Natural killer cell treated with Interleukin-12 subunit alpha and Interleukin-12 subunit beta and Interleukin-15 and Interleukin-18, amount 100 ng/mL, for 72 hours (primary cell): Measurements from ENCODE around the gene TLDC2. TPM values are rescaled to one million over a fixed set of nuclear protein-coding genes. Genes with fewer than 3 reads are reported as not detected.
"Not testable (repeated sequence)": the region's sequence is repeated elsewhere in the genome, so short reads cannot be mapped to it uniquely, and the experiment has no call there.

Experiments
- ATAC-seq, 2 donors: fragments of 150-1000 bp; cut with Tn5 transposase in 1 of 2; sonication (Bioruptor Pico), chemical (Tn5 transposase) in 1 of 2; 2 replicates each; pipeline ENCODE4 v1.10.0; 2021
- DNase-seq: peaks from one replicate; pipeline ENCODE4 v3.0.0; 2022; ENCODE audit warnings: low spot score
- H3K27ac Mint-ChIP-seq, 2 donors: 1 replicate in 1 of 2; 2 replicates in 1 of 2; pipeline ENCODE4 v1.8.0; 2022; ENCODE audit warnings: mixed read lengths in 2 of 2, mild to moderate bottlenecking in 1 of 2, moderate library complexity in 1 of 2
- H3K27me3 Mint-ChIP-seq, 2 donors: 1 replicate in 1 of 2; 2 replicates in 1 of 2; pipeline ENCODE4 v1.8.0; 2022; ENCODE audit warnings: mixed read lengths in 2 of 2
- H3K36me3 Mint-ChIP-seq: one replicate; pipeline ENCODE4 v1.8.0; 2022; ENCODE audit warnings: mixed read lengths
- H3K4me1 Mint-ChIP-seq, 2 donors: 1 replicate in 1 of 2; 2 replicates in 1 of 2; pipeline ENCODE4 v1.8.0; 2022; ENCODE audit warnings: low read depth in 2 of 2, mixed read lengths in 2 of 2, mild to moderate bottlenecking in 1 of 2
- H3K4me3 Mint-ChIP-seq: one replicate; pipeline ENCODE4 v1.8.0; 2022; ENCODE audit warnings: mixed read lengths
- H3K9me3 Mint-ChIP-seq: 2 replicates; pipeline ENCODE4 v1.8.0; 2022; ENCODE audit warnings: mixed read lengths
- total RNA-seq, 2 donors: library from RNA; stranded (reverse); gene quantifications; one replicate each; pipeline ENCODE4 v1.2.3, GENCODE V29; 2022

The TLDC2 gene
- total RNA-seq, 2 donors from 2014 or later, result 0.39 TPM; not detected in 1

DNA sequence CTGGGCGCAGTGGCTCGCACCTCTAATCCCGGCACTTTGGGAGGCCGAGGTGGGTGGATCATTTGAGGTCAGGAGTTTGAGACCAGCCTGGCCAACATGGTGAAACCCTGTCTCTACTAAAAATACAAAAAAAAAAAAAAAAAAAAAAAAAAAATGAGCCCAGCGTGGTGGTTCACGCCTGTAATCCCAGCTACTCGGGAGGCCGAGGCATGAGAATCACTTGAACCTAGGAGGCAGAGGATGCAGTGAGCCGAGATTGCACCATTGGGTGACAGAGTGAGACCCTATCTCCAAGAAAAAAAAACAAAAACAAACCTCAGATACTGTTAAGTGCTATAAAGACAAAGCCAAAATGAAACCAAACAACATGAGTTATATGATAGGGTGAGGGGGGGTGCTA, 34.9 kb upstream of the TLDC2 start:
- DNase-seq, H3K9me3 Mint-ChIP-seq, H3K27me3 Mint-ChIP-seq, ATAC-seq, H3K36me3 Mint-ChIP-seq: not testable (repeated sequence)
- Mint-ChIP-seq H3K27ac (peak overlapping the region; percentile 80 to 95), H3K4me1 (peaks cover 14 to 18% of the 10 kb centered on the region in 2 donors), H3K4me3 (peak overlapping the region; percentile 16)

DNA sequence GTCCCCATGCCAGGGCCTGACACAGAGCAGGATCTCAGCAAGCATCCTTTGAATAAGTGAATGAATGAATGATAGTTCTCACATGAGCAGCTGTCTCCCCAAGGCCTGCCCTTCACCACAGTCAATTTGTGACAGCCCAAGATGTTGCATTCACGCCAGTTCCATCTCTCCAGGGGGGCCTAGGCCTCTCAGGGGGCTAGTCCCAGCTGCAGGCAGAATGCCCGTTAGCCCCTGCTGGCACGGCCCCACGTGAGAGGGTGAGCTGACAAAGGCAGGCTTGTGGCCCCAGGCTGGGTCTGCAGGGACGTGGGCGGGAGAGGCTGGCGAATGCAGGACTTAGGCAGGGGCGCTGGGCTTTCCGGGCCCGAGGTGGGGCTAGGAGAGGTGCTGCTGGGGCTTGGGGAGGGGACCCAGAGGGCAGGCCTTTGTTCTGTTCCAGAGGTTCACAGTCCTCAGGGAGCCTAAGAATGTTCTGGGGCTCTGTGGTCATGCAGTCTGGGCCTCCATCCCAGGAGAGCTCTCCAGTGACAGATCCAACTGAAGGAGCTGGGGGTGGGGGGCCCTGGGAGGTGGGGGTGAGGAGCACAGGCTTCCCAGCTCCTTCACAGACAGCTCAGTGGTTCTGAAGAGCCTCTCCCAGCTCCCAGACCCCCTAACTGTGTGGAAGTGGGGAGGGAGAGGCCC, 30.5 kb upstream of the TLDC2 start:
- peaks cover 13 to 19% of the 10 kb centered on the region in 2 donors for H3K4me1 Mint-ChIP-seq
- H3K27me3 Mint-ChIP-seq, result no peaks in the 10 kb centered on the region
- no peaks in the 10 kb centered on the region for H3K9me3 Mint-ChIP-seq
- DNase-seq, result no peak
- H3K27ac Mint-ChIP-seq, result no peak overlapping the region
- ATAC-seq, result no peak
- H3K4me3 Mint-ChIP-seq, result no peak overlapping the region
- H3K36me3 Mint-ChIP-seq, result no peaks in the 10 kb centered on the region

DNA sequence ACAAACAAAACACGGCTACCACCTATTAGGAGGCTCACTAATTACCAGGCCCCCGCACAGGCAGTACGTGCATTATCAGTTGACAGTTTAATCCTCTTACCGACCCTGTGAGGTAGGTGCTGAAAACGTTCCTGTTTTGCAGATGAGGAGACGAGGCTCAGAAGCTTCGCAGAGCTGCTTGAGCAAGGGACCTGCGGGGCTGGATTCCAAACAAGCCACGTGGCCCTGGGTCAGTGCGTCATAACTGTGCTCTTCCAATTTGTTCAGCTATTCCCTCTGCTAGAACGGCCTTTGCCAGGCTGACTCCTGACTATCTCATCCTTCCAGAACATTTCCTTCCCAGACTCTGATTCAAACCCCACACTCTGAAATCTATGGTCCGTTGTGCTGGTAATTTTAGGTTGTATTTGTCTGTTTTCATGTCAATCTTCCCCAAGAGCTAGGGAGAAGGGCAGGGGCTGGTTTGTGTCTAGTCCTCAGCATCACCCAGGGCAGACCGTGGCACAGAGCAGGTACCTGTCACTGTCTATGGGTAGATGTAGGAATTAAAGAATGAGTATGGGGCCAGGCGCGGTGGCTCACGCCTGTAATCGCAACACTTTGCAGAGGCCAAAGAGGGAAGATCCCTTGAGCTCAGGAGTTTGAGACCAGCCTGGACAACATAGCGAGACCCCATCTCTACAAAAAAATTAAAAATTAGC, 28.8 kb upstream of the TLDC2 start:
- Mint-ChIP-seq H3K9me3 (no peaks in the 10 kb centered on the region), H3K36me3 (no peaks in the 10 kb centered on the region), H3K4me1 (peaks cover 8 to 11% of the 10 kb centered on the region in 2 donors), H3K27ac (no peak overlapping the region), H3K27me3 (no peaks in the 10 kb centered on the region), H3K4me3 (no peak overlapping the region)
- no peak for ATAC-seq
- DNase-seq, result no peak

DNA sequence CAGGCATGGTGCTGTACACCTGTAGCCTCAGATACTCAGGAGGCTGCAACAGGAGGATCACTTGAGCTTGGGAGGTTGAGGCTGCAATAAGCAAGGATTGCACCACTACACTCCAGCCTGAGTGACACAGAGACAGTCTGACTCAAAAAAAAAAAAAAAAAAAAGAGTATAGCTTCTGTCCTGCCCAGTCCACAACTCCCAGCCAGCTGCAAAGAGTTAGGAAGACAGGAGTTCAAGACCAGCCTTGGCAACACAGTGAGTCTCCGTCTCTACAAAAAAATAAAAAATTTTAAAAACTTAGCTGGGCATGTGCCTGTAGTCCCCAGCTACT, 28.3 kb upstream of the TLDC2 start:
- Mint-ChIP-seq H3K27ac (no peak overlapping the region), H3K36me3 (no peaks in the 10 kb centered on the region), H3K9me3 (no peaks in the 10 kb centered on the region), H3K4me1 (peaks cover 8 to 10% of the 10 kb centered on the region in 2 donors), H3K27me3 (no peaks in the 10 kb centered on the region), H3K4me3 (no peak overlapping the region)
- no peak for ATAC-seq
- DNase-seq, result no peak

DNA sequence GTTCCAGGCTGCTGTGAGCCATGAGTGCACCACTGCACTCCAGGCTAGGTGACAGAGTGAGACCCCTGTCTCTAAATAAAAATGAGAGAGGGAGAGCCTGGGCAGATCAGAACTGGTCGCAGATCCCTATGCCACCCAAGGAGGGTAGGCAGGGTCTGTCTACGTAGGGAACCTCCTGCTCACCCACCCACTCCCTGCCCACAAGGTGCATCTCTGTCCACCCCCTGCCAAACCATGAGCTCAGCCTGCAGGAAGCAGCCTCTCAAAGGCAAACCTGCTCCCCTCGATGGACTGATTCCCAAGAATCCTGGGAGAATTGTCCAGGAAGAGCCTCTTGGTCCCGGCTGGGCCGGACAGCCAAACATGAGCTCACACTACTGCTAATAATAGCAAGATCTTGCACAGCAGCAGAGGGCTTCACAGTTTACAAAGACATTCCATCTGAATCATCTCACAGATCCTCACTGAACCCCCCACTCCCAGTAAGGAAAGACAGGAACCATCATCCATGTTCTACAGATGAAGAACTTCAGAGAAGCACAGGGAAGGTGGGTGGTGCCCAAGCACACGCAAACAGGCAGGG, 27.8 kb upstream of the TLDC2 start:
- ATAC-seq (no peak), DNase-seq (no peak)
- H3K27ac Mint-ChIP-seq, result no peak overlapping the region
- no peaks in the 10 kb centered on the region for H3K27me3 Mint-ChIP-seq
- H3K9me3 Mint-ChIP-seq, result no peaks in the 10 kb centered on the region
- H3K36me3 Mint-ChIP-seq, result no peaks in the 10 kb centered on the region
- H3K4me1 Mint-ChIP-seq, result peaks cover 7 to 8% of the 10 kb centered on the region in 2 donors
- H3K4me3 Mint-ChIP-seq, result no peak overlapping the region

DNA sequence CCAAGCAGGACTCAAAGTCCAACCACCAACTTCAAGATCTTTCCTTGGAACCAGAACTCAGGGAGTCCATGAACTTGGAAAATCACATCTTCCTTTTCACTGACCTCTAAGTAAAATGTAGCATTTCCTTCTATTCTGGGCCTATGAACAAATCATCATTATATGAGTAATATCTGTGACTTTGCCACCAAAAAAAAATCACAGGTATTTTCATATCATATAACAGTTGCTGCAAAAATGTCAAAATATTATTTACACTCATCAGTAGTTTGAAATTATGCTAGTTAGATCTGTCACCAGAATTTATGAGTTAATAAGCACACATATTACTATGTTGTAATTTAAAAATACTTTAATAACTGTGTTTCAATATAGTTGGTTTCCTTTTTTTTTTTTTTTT, 27.3 kb upstream of the TLDC2 start:
- no peak overlapping the region for H3K27ac Mint-ChIP-seq
- H3K36me3 Mint-ChIP-seq, result no peaks in the 10 kb centered on the region
- H3K27me3 Mint-ChIP-seq, result no peaks in the 10 kb centered on the region
- H3K9me3 Mint-ChIP-seq, result no peaks in the 10 kb centered on the region
- H3K4me1 Mint-ChIP-seq, result peaks cover 2 to 3% of the 10 kb centered on the region in 2 donors
- DNase-seq (no peak), ATAC-seq (no peak)
- no peak overlapping the region for H3K4me3 Mint-ChIP-seq

DNA sequence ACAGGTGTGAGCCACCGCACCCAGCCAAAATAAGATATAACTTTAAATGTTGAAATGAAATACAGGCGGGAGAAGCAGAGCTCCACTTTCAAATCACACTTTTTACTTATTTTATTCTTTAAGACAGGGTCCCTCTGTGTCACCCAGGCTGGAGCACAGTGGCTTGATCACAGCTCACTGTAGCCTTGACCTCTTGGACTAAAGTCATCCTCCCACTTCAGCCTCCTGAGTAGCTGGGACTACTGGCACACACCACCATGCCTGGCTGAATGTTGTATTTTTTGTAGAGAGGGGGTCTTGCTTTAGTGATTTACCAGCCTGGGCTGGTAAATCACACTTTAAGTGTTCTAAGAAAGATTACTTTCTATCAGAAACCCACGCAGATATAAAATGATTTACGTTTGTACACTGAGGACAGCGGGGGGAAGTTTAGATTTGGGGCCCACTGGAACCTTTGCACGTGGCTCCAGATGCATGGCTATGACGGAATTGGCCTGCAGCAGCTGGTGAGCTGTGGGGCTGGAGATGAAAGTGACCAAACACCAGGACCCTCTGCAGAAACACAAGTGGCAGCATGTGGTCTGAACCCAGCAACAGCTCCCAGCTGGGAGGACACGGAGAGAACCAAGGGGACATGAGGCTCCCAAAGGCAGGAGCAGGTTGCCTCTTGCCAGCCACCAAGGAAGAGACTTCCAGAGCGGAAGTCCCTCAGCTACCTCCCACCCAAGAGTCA, 26.4 kb upstream of the TLDC2 start:
- peaks cover 0 to 3% of the 10 kb centered on the region in 2 donors for H3K4me1 Mint-ChIP-seq
- H3K27me3 Mint-ChIP-seq, result no peaks in the 10 kb centered on the region
- H3K36me3 Mint-ChIP-seq, result no peaks in the 10 kb centered on the region
- H3K27ac Mint-ChIP-seq, result no peak overlapping the region
- no peaks in the 10 kb centered on the region for H3K9me3 Mint-ChIP-seq
- DNase-seq, result no peak
- no peak for ATAC-seq
- H3K4me3 Mint-ChIP-seq, result no peak overlapping the region

GRCh38 chr20:36850759-36851158, 25.2 kb upstream of the TLDC2 start:
- Mint-ChIP-seq H3K36me3 (no peaks in the 10 kb centered on the region), H3K4me3 (no peak overlapping the region), H3K4me1 (peaks cover 0 to 3% of the 10 kb centered on the region in 2 donors), H3K9me3 (no peaks in the 10 kb centered on the region), H3K27ac (no peak overlapping the region), H3K27me3 (no peaks in the 10 kb centered on the region)
- DNase-seq (no peak), ATAC-seq (no peak)

- DNase-seq (no peak), ATAC-seq (no peak)
- no peaks in the 10 kb centered on the region for H3K9me3 Mint-ChIP-seq
- no peaks in the 10 kb centered on the region for H3K4me1 Mint-ChIP-seq
- no peak overlapping the region for H3K27ac Mint-ChIP-seq
- H3K4me3 Mint-ChIP-seq, result no peak overlapping the region
- H3K36me3 Mint-ChIP-seq, result no peaks in the 10 kb centered on the region
- H3K27me3 Mint-ChIP-seq, result no peaks in the 10 kb centered on the region
These were observed 24.4 kb upstream of the TLDC2 start for GRCh38 chr20:36851490-36851889.

DNA sequence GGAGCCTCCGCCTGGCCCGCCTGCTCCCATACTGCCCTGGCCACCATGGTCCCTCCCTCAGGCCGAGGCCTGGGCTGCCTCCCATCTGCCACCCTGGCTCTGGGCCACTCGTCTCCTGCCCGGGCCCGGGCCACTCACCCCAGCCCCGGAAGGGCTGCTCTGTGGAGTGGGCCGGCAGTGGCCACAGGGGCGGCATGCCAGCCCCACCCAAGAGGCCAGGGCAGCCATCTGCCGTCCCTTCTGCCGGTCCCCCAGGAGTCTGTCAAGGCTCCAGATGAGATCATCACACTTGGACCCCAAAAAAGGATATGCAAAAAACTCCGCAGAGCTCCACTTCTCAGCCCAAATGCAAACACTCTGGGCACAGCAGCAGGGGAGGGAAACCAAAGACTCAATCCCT, 23.8 kb upstream of the TLDC2 start:
- no peaks in the 10 kb centered on the region for H3K9me3 Mint-ChIP-seq
- H3K27ac Mint-ChIP-seq, result no peak overlapping the region
- no peak for ATAC-seq
- DNase-seq, result no peak
- no peaks in the 10 kb centered on the region for H3K27me3 Mint-ChIP-seq
- H3K36me3 Mint-ChIP-seq, result no peaks in the 10 kb centered on the region
- peaks cover 3 to 4% of the 10 kb centered on the region in 2 donors for H3K4me1 Mint-ChIP-seq
- H3K4me3 Mint-ChIP-seq, result no peak overlapping the region

DNA sequence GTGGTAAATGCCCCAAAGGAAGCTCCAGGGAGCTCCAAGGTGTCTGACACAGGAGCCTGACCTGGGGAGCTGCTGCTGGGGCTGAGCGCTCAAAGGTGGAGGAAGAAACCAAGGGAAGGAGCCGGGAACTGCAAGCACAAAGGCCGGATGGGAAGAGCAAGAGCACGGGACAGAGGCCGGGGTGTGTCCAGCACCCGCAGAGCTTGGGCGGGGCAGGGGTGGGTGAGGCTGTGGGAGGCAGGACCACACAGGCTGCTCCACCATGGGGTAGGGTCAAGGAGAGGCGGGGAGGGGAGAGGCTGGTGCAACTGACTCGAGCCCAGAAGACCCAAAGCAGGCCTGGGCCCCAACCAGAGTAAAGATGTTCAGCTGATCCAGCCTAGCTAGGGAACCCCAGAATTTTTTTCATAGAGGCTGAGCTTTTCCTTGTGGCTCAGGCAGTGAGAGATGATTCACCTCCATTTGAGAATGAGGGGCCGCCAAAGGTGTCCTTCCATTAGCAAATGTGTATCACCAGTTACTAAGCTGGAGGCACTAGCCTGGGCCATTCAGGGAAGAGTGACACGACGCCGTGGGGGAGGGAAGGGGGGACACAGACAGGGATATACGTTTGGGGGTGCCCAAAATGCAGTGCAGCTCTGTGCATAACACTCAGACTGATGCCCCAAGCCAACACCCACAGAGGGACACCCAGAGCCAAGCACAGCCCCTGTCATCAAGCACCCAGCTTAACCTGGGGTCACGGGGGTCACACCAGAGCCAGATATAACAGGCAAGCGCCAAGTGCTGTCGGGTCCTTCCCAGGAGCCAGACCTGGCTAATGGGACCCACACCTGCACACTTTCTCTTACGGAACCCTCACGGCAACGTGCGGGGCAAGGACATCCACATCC, 21.3 kb upstream of the TLDC2 start:
- H3K4me1 Mint-ChIP-seq, result peaks cover 5 to 6% of the 10 kb centered on the region in 2 donors
- H3K36me3 Mint-ChIP-seq, result no peaks in the 10 kb centered on the region
- H3K27me3 Mint-ChIP-seq, result no peaks in the 10 kb centered on the region
- H3K9me3 Mint-ChIP-seq, result no peaks in the 10 kb centered on the region
- H3K4me3 Mint-ChIP-seq, result no peak overlapping the region
- no peak overlapping the region for H3K27ac Mint-ChIP-seq
- DNase-seq (no peak), ATAC-seq (no peak)

DNA sequence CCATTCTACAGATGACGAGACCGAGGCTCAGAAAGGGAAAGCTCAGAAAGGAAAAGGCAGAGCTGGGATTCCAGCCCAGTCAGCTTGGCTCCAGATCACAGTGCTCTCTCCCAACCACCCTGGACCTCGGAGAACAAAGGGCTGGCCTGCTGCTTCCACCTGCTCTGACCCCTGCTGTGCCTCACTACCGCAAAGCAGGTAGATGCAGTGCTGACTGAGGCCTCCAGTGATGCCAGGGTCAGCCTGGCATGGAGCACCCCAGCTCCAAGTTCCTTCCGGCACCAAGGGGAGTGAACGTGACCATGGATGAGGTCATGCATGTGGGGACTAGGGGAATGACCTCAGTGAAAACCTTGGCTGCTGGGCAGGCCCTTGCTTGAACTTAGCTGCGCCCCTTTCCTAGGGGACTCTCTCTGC, 20.7 kb upstream of the TLDC2 start:
- Mint-ChIP-seq H3K27me3 (no peaks in the 10 kb centered on the region), H3K36me3 (no peaks in the 10 kb centered on the region), H3K4me1 (peaks cover 5 to 6% of the 10 kb centered on the region in 2 donors), H3K27ac (no peak overlapping the region), H3K9me3 (no peaks in the 10 kb centered on the region), H3K4me3 (no peak overlapping the region)
- ATAC-seq, result no peak
- no peak for DNase-seq

GRCh38 chr20:36856195-36856594, 19.7 kb upstream of the TLDC2 start:
- Mint-ChIP-seq H3K36me3 (no peaks in the 10 kb centered on the region), H3K4me3 (no peak overlapping the region), H3K4me1 (peaks cover 5 to 6% of the 10 kb centered on the region in 2 donors), H3K27ac (no peak overlapping the region), H3K27me3 (no peaks in the 10 kb centered on the region), H3K9me3 (no peaks in the 10 kb centered on the region)
- no peak for DNase-seq
- no peak for ATAC-seq
